Activated naive CD4-positive, alpha-beta T cell treated with anti-CD3 and anti-CD28 coated beads, Interleukin-2, amount 50 U/mL, for 16 hours (primary cell): Measurements from ENCODE around the gene C6orf89.
"Not testable (repeated sequence)": the region's sequence is repeated elsewhere in the genome, so short reads cannot be mapped to it uniquely, and the experiment has no call there.

Source experiments
- DNase-seq: peaks from one replicate; pipeline ENCODE4 v3.0.0-alpha.2; 2020

The C6orf89 gene

DNA sequence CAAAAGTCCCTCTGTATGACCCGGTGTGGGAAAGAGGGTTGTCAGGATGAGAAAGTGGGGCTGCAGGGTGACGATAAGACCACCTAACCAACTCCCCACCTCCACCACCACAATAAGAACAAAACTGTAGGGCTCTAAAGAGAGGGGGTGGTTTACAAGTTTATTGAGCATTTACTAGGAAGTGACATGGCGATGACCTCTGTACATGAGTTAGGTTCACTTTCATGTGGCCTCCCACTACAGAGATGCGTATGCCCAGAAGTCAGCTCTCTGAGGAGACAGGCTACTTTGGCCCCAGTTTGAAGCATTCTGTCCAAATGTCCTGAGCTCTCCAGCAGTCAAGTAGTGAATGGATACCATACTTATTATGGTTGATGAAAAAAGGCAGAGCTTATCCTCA is 40.1 kb downstream of the C6orf89 start:
- no peak for DNase-seq

DNA sequence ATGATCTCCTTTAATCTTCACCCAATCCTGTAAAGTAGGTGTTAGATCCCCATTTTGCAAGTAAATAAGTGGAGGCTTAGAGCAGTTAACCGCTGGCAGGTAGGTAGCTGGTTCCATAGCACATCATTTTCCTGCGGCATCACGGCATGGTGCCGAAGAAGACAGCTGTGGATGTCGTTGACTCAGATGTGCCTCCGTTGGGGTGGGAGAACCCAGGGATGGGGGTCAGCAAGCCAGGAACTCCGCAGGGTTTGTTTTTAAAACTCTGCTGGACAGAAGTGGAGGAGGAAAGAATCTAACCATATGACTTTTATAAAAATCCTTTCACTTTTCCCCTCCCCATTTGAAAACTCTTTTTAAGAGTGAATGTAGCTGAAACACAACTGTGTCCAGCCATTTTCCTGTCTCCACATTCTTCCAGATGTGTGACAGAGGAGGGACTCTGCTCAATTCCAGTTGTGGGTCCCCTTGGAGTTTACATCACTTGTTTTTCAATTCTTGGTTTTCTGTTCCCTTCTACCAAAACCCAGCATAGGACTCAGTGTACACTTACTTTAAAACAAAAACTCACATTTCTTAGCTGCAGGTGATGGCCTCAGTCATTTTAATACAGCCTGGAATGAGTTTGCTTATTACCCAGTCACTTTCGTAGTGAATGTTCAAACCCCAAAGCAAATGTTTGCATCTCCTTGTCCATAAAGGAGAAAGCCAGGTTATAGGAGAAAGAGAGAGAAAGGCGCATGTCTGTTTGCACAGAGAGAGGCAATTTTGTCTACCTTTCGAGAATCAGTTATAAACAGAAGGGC is 41.2 kb downstream of the C6orf89 start:
- no peak for DNase-seq

DNA sequence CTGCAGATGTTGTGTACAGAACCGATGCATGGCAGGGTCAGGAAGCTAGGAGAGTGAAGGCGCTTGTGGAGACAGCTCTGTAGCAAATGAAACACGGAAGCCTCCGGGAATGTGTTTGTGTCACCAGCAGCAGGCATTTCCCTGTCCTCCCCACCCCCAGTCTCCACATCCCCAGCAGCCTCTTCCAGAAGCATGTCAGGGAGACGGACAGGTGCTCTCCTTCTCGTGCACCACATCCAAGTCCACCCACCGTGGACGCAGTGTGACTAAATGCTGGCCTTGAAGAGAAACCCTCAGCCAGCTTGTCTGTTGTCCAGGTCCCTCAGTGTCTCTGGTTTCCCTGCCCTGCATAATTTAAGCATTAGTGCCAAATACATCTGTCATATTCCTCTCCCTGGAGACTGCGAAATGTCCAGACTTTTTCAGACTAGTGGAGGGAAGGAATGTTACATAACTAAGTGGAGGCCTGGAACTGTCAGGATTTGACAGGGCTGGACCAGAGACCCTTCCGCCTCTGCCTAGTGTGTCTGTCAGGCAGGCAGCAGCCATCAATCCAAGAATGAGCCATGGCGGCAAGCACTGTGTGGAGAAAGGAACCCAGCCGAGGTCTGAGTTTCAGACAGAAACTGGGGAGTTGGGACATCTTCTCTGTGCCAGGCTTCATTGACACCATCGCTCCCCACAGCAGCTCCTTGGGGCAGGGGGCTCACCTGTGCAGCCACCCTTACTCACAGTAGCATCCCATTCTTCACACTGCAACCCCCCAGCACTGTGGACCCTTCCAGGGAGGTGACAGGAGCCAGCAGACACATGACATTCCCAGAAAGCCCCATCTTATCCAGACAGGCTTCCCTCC is 42.2 kb downstream of the C6orf89 start:
- DNase-seq = no peak

DNA sequence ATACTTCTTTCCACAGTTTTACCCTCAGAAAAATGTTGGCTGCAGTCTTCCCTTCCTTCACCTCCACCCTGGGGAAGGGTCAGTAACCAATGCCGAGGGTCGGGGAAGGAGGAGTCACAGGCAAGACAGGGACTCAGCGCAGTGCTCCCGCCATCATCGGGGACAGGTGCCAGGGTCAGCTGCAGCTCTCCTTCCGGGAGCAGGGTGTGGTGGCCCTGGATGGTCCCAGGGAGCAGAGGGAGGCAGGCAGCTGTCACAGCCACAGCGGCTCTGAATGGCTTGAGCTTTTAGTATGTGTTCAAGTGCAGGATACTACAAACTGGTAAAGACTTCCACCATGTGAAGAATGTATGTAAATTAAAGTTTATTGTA is 42.8 kb downstream of the C6orf89 start:
- no peak for DNase-seq

DNA sequence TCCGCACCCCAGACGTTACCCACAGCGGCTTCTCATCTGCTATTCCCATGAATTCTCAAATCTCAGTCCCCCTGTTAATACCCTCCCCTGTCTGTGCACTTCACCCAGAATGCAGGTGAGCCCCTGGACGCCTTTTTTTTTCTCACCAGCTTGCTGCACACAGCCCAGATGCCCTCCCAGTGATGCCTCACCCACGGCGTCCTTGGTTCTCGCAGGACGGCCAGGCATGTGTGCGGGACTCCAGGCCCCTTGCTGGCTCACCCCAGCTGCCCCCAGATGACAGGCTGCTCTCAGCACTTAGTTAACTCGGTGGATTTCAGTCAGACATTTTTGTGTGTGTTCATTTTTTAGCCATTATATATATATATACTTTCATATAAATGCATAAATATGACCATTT is 43.4 kb downstream of the C6orf89 start:
- no peak for DNase-seq

DNA sequence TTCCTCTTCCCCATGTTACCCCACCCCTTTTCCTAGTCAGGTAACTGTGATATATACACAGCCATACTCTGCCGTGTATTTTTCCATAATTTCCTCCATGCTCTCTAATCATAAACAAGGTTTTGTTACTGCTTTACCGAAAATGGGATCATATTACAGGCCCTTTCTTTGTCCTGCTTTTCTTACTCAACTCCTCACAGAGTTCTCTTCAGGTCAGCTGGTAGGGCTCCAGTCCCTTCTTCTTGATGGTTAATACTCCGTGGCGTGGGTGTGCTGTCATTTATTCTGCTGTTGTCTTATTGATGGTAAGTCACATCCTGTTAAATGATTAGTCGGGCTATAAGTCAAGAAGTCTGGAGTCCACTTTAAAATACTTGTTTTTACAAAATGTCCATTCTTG is 43.9 kb downstream of the C6orf89 start:
- DNase-seq = no peak

DNA sequence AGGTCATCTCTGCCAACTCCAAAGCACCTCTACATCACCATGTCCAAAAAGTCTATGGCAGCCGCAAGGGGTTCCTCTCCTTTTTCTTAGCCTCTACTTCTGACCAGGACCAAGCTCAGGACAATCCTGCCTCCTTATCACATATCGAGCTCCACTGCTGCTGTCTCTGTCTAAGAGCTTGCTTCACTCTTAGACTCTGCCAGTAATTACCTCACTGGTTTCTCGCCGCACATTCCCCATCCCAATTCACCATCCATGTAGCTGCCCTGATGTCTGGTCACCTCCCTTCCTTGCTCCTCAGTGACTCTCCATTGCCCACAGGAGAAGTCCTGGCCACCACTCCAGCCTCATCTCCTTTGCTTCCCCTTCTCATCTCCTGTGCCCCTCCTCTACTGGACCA is 44.7 kb downstream of the C6orf89 start:
- DNase-seq = no peak

DNA sequence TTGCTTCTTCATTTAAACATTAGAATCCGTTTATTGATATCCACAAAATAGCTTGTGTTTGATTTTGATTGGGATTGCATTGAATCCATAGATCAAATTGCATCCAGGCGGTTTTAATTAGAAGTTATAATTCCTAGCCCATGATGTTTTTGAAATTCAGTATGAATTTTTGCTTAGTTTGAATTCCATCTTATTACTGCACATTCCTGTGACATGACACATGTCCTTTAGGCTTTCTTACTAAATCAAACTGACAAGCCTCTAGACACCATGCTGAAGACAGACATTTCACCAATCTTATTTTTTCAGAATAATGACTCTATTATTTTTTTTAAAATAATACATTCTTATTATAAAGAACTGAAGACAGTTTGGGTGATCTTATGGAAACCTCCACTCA is 47.4 kb downstream of the C6orf89 start:
- DNase-seq = no peak

DNA sequence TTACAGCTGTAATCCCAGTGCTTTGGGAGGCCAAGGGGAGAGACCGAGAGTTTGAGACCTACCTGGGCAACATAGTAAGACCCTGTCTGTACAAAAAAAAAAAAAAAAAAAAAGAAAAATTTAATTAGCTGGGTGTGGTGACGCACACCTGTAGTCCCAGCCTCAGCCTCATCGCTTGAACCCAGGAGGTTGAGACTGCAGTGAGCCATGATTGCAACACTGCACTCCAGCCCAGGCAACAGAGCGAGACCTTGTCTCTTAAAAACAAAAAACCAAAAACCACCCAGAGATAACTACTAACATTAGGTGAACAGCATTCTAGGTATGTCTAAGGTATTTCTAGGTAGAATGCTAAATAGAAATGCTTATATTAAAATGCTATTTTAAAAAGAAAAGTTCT is 47.8 kb downstream of the C6orf89 start:
- no peak for DNase-seq

DNA sequence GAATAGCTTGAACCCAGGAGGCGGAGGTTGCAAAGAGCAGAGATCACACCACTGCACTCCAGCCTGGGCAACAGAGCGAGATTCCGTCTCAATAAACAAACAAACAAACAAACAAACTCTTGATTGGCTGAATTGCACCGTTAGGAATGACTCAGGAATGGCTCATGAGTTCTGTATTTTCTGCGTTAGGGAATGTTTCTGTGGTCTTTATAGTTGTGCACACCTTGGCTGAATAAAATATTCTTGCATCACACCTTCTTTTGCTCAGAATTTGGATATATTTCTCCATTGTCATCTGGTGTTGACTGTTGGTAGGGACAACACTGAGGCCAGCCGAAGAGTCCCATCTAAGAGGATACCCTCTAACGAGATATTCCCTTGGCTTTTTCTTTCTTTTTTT is 49.1 kb downstream of the C6orf89 start:
- no peak for DNase-seq

DNA sequence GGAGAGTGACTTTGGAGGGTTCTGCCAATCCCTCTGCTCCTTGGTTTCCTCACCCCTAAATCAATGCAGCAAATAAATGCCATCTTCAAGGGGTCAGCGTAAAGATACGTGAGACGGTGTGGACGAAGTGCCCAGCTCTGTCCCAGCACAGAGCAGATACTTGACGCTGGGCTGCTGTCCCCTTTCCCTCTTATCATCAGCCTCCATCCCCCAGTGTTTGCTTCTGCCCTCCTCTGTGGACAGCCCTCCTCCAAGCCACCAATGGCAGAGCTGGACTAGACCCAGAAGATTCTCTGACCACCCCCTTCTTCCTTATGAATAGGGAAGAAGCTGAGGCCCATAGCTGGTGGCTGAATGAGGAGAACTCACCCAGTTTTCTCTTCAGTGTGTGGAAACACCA is 51.1 kb downstream of the C6orf89 start:
- no peak for DNase-seq

DNA sequence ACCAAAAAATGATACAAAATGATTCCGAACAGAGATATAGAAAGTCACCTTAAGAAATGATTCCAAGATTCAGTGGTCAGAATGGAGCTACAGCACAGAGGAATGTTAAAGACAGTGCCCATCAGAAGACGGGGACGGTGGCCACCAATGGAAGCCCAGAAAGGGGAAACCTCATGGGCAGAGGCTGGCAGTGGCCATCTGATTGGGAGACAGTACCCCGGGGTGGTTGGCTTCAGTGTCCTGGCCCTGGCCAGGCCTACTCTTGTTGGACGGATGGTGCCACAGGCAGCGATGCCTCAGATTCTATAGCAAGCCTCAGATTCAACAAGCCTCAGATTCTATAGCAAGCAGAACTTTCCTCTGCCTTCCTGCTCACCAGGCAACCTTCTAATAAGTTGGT is 52.1 kb downstream of the C6orf89 start:
- DNase-seq = no peak

DNA sequence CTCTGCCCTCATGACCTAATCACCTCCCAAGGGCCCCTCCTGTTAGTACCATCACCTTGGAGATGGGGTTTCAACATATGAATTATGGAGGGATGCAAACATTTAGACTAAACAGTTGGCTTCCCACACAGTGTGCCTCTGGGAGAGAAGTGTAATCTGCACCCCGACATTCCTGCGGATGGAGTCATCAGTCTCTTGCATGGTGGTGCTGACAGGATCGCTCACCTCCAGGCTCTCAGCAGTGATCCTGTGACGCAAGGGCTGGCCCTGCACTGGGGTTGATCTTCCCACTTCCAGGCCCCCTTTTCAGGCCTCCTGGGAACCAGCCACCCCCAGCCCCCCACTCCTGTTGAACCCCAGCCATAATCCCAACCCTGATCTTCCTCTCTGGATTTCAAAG is 52.8 kb downstream of the C6orf89 start:
- no peak for DNase-seq

DNA sequence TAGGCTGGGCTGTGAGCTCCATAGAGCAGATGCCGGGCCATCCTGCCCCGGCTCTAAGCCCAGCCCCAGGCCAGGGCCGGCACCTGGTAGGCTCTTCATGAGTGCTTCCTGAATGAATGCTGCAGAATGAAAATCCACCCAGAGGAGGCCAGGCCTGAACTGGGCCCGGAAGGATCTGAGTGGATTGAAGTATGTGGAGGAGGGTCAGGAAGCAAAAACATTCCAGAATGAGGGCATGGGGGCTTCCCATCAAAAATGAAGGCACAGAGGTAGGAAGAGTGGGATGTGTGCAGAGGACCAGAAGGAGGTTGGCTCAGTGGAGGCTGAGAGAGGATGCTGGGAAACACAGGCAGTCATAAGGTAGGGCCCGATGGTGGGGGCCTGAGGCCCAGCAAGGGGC is 53.3 kb downstream of the C6orf89 start:
- DNase-seq = not testable (repeated sequence)

DNA sequence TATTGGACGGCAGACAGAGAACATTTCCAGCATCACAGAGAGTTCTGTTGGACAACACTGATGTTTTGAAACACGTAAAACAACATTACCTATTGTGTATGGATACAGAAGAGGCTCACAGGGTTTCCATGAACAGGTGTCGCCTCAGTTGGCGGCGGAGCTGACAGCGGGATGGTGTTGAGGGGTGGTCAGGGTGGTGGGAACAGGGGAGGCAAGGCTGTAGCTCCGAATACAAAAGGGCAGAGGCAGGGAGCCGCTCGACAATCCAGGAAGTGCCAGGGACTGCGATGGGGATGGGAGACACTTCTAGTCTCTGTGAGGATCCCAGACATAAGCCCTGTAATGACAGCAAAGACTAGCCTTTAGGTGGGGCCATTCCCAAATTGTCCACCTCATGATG is 54.3 kb downstream of the C6orf89 start:
- no peak for DNase-seq

DNA sequence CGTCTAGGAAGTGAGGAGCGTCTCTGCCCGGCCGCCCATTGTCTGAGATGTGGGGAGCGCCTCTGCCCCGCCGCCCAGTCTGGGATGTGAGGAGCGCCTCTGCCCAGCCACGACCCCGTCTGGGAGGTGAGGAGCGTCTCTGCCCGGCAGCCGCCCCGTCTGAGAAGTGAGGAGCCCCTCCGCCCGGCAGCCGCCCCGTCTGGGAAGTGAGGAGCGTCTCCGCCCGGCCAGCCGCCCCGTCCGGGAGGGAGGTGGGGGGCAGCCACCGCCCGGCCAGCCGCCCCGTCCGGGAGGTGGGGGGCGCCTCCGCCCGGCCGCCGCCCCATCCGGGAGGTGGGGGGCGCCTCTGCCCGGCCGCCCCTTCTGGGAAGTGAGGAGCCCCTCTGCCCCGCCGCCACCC is 55.8 kb downstream of the C6orf89 start:
- DNase-seq = not testable (repeated sequence)

DNA sequence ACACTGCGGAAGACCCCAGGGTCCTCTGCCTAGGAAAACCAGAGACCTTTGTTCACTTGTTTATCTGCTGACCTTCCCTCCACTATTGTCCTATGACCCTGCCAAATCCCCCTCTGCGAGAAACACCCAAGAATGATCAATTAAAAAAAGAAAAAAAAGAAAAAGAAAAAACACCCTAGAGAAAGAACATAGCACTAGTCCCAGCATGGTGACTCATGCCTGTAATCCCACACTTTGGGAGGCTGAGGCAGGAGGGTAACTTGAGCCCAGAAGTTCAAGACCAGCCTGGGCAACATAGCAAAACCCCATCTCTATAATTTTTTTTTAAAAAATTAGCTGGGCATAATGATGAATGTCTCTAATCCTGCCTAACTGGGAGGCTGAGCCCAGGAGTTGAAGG is 56.6 kb downstream of the C6orf89 start:
- not testable (repeated sequence) for DNase-seq

DNA sequence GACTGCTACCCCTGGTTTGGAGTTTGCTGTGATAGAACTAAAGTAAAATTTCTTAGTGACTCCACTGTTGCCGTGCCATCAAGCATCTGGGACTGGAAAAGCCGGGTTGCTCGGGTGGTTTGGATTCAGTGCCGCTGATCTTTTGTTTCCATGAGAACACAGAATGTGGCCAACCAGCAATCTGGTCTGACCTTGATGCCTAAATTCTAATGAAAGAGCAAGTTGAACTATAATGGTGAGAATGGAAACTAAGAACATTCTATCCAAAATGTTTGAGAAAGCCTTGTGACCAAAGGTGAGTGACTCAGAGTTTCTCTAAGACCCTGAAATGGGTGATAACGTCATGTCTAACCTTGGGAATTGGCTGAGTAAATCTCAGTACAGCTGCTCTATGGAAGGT is 58.9 kb downstream of the C6orf89 start:
- no peak for DNase-seq

DNA sequence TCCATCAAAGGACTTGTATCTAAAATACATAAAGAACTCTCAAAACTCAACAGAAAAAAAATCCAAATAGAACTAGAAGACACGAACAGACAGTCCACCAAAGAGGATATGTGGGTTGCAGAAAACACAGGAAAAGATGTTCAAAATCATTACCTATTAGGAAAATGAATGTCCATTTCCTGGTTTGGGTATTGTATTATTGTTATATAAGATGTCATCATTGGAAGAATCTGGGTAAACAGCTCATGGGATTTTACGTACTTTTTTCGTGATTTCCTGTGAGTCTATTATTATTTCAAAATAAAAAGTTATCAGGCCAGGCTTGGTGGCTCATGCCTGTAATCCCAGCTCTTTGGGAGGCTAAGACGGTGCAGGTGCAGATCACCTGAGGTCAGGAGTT is 59.5 kb downstream of the C6orf89 start:
- no peak for DNase-seq

DNA sequence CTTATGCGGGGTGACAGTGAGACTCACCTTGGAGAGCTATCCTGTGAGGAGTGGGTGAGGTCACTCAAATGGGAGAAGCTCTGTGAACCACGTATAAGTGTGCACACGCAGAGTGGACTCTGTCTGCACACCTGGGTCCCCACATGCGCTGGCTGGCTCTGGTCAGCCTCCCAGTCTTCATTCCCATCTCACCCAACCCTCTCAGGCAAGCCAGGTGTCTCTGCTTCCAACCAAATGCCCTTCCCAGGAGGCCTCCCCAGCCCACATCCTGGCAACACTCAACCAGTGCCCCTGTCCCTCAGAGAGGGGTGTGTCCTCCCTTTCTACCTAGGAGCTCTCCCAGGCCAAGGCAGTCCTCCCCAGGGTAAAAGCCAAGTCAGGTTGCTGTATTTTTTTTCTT is 60.8 kb downstream of the C6orf89 start:
- no peak for DNase-seq

DNA sequence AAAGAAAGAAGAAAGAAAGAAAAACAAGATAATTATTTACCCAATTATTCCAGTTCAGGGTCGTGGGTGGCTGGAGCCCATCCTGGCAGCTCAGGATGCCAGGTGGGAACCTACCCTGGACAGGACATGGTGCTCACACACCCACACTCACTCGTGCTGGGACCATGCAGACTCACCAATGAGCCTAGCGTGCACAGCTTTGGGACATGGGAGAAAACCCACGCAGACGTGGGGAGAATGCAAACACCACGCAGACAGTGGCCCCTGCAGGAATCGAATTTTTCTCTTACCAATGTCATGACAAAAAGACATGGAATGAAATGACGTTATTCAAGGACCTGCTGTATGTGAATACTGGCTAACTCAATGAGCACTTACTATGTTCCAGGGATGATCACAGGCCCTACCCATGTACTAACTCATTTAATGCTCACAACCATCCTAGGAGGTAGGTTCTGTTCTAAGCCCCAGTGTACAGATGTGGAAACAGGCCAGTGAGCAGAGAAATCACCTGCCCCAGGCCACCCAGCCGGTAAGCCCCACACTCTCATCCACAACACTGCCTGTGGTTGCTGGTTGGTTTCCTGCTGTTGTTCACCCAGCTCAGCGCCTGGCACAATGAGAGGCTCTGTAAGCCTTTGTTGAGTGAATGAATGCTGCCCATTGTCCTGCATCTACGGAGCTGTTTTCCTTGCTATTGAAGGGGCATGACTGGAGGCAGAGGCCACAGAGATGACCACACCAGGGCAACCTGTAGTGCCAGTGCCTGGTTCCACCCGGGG is 62.0 kb downstream of the C6orf89 start:
- DNase-seq = no peak

DNA sequence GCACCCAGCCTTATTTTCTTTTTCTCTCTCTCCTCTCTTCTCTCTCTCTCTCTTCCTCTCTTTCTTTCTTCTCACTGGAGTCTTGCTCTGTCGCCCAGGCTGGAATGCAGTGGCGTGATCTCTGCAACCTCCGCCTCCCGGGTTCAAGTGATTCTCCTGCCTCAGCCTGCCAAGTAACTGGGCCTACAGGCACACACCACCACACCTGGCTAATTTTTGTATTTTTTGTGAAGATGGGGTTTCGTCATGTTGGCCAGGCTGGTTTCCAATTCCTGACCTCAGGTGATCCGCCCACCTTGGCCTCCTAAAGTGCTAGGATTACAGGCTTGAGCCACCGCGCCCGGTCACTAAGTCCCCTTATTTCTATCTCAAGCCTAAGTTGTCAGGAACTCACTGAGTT is 63.3 kb downstream of the C6orf89 start:
- not testable (repeated sequence) for DNase-seq

DNA sequence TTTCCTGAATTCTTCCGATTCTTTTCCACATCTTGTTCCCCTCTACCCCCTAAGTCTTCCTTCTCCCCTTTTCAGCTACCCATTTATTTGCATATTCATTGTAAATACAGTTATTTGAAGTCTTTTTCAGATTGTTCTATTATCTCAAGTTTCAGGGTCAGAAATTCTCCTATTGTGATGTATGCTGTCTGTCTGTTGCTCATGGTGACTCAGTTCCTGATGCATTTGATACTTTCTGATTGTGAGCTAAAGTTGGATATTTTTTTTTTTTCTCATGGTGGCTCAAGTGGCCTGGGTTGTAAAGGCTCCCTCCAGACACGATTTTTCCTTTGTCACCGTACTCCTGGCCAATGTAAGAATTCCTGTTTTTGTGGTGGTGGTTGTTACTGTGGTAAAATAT is 63.9 kb downstream of the C6orf89 start:
- DNase-seq = no peak

DNA sequence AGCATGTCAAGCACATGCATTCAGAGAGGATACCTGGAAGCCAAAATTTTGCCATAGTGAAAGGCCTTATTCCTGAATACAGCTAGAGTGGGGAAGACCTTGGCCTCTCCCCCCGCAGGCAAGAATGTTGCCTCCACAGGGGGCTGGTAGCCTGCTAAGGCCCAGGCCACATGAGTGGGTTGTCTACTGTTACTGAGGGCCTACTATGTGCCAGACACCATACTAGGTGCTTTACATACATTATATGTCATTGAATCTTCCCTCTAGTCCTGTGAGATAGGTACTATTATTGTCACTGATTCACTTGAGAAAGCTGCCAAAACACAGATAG is 68.1 kb downstream of the C6orf89 start:
- no peak for DNase-seq
